GM21576 (cell line): ENCODE data around the gene NUP210L.
"Not testable (repeated sequence)": the region's sequence is repeated elsewhere in the genome, so short reads cannot be mapped to it uniquely, and the experiment has no call there.

Experiments
- ATAC-seq: cut with Tn5 transposase; IDR thresholded peaks from one replicate; pipeline ENCODE4 v1.9.1; 2021; ENCODE audit warnings: mild to moderate bottlenecking, moderate library complexity; ENCODE audit not compliant: unreplicated experiment

Gene NUP210L

GRCh38 chr1:154100141-154100540 is 54.7 kb downstream of the NUP210L start:
- ATAC-seq, result not testable (repeated sequence)

- ATAC-seq, result no peak
These were observed 57.0 kb downstream of the NUP210L start for GRCh38 chr1:154097873-154098272.

GRCh38 chr1:154095456-154096060 is 59.3 kb downstream of the NUP210L start:
- no peak for ATAC-seq

GRCh38 chr1:154094411-154094810 is 60.5 kb downstream of the NUP210L start:
- ATAC-seq, result no peak

- no peak for ATAC-seq
These were observed 61.2 kb downstream of the NUP210L start for GRCh38 chr1:154093699-154094098.

- no peak for ATAC-seq
These were observed 63.2 kb downstream of the NUP210L start for GRCh38 chr1:154091706-154092105.

- ATAC-seq, result no peak
These were observed 67.3 kb downstream of the NUP210L start for GRCh38 chr1:154087574-154087973.

- ATAC-seq, result not testable (repeated sequence)
These were observed 71.8 kb downstream of the NUP210L start for GRCh38 chr1:154083057-154083456.

- ATAC-seq, result no peak
These were observed 73.3 kb downstream of the NUP210L start for GRCh38 chr1:154081386-154082126.

- no peak for ATAC-seq
These were observed 78.5 kb downstream of the NUP210L start for GRCh38 chr1:154076413-154076812.

GRCh38 chr1:154075746-154076145 is 79.1 kb downstream of the NUP210L start:
- ATAC-seq, result no peak

GRCh38 chr1:154062309-154062708 is 92.6 kb downstream of the NUP210L start:
- no peak for ATAC-seq

GRCh38 chr1:154047436-154047835 is 107.4 kb downstream of the NUP210L start:
- ATAC-seq, result not testable (repeated sequence)

GRCh38 chr1:154033697-154034096 is 121.2 kb downstream of the NUP210L start:
- not testable (repeated sequence) for ATAC-seq

- ATAC-seq, result no peak
These were observed 134.9 kb downstream of the NUP210L start for GRCh38 chr1:154019940-154020339.

- ATAC-seq, result no peak
These were observed 135.6 kb downstream of the NUP210L start for GRCh38 chr1:154019269-154019668.

- no peak for ATAC-seq
These were observed 140.5 kb downstream of the NUP210L start for GRCh38 chr1:154014154-154014907.

GRCh38 chr1:154012543-154012942 is 142.3 kb downstream of the NUP210L start:
- not testable (repeated sequence) for ATAC-seq

- ATAC-seq, result no peak
These were observed 142.7 kb downstream of the NUP210L start for GRCh38 chr1:154012129-154012528.

GRCh38 chr1:154006136-154006535 is 148.7 kb downstream of the NUP210L start:
- no peak for ATAC-seq

GRCh38 chr1:154000420-154000819 is 154.5 kb downstream of the NUP210L start:
- ATAC-seq, result no peak

- not testable (repeated sequence) for ATAC-seq
These were observed 158.0 kb downstream of the NUP210L start for GRCh38 chr1:153996882-153997281.
